ENCODE results near the gene HTR6.
"Not testable (repeated sequence)": the region's sequence is repeated elsewhere in the genome, so short reads cannot be mapped to it uniquely, and the experiment has no call there.

Gene HTR6

GRCh38 chr1:19632211-19632610 lies 32.5 kb upstream of the HTR6 start:
- no peaks in the 10 kb centered on the region for H3K79me2 ChIP-seq
- H3K36me3 ChIP-seq (ENCODE audit: control insufficient read depth, insufficient read depth, low read length) = no peaks in the 10 kb centered on the region
- H3K9me3 ChIP-seq (ENCODE audit: control insufficient read depth, low read length) = no peaks in the 10 kb centered on the region
- H3K9ac ChIP-seq = no peak overlapping the region
- H3K4me2 ChIP-seq (ENCODE audit: low read length) = no peak overlapping the region
- TF ChIP-seq CTCF (IDR thresholded peaks at IDR 0.05) = no peak
- no peaks in the 10 kb centered on the region for H3K27me3 ChIP-seq (ENCODE audit: control insufficient read depth, insufficient read depth, low read length)
- no peak overlapping the region for H3K27ac ChIP-seq
- H2AFZ ChIP-seq = no peak overlapping the region
- H3K4me3 ChIP-seq (ENCODE audit: low read depth, low read length) = no peak overlapping the region
- peaks cover 6% of the 10 kb centered on the region for H3K4me1 ChIP-seq

GRCh38 chr1:19633106-19633505 lies 31.6 kb upstream of the HTR6 start:
- Histone ChIP-seq H3K9ac (no peak overlapping the region), H2AFZ (no peak overlapping the region), H3K4me3 (ENCODE audit: low read depth, low read length) (no peak overlapping the region), H3K36me3 (ENCODE audit: control insufficient read depth, insufficient read depth, low read length) (no peaks in the 10 kb centered on the region), H3K4me1 (peaks cover 6% of the 10 kb centered on the region), H3K27ac (no peak overlapping the region), H3K79me2 (no peaks in the 10 kb centered on the region), H3K4me2 (ENCODE audit: low read length) (no peak overlapping the region), H3K9me3 (ENCODE audit: control insufficient read depth, low read length) (no peaks in the 10 kb centered on the region), H3K27me3 (ENCODE audit: control insufficient read depth, insufficient read depth, low read length) (no peaks in the 10 kb centered on the region)
- no peak for TF ChIP-seq CTCF (IDR thresholded peaks at IDR 0.05)

- H3K36me3 ChIP-seq (ENCODE audit: control insufficient read depth, insufficient read depth, low read length); H3K4me2 ChIP-seq (ENCODE audit: low read length); H3K4me3 ChIP-seq (ENCODE audit: low read depth, low read length); H3K79me2 ChIP-seq; H2AFZ ChIP-seq; H3K4me1 ChIP-seq; H3K9me3 ChIP-seq (ENCODE audit: control insufficient read depth, low read length); H3K9ac ChIP-seq; H3K27me3 ChIP-seq (ENCODE audit: control insufficient read depth, insufficient read depth, low read length): not testable (repeated sequence)
- H3K27ac ChIP-seq = peak overlapping the region; percentile 29
These were observed 29.6 kb upstream of the HTR6 start for GRCh38 chr1:19635064-19635463.

GRCh38 chr1:19635646-19636045 lies 29.0 kb upstream of the HTR6 start:
- no peaks in the 10 kb centered on the region for H3K79me2 ChIP-seq
- H3K9ac ChIP-seq = no peak overlapping the region
- H3K4me1 ChIP-seq = peaks cover 9% of the 10 kb centered on the region
- no peak overlapping the region for H3K4me3 ChIP-seq (ENCODE audit: low read depth, low read length)
- no peak for TF ChIP-seq CTCF (IDR thresholded peaks at IDR 0.05)
- H3K36me3 ChIP-seq (ENCODE audit: control insufficient read depth, insufficient read depth, low read length) = no peaks in the 10 kb centered on the region
- H3K9me3 ChIP-seq (ENCODE audit: control insufficient read depth, low read length) = no peaks in the 10 kb centered on the region
- no peaks in the 10 kb centered on the region for H3K27me3 ChIP-seq (ENCODE audit: control insufficient read depth, insufficient read depth, low read length)
- peak overlapping the region; percentile 84 for H3K27ac ChIP-seq
- H2AFZ ChIP-seq = peak overlapping the region; percentile 51
- peak overlapping the region; percentile 34 for H3K4me2 ChIP-seq (ENCODE audit: low read length)

GRCh38 chr1:19636065-19636464 lies 28.6 kb upstream of the HTR6 start:
- H3K27me3 ChIP-seq (ENCODE audit: control insufficient read depth, insufficient read depth, low read length) = no peaks in the 10 kb centered on the region
- H3K4me3 ChIP-seq (ENCODE audit: low read depth, low read length) = no peak overlapping the region
- H3K27ac ChIP-seq = peak overlapping the region; percentile 84
- no peaks in the 10 kb centered on the region for H3K9me3 ChIP-seq (ENCODE audit: control insufficient read depth, low read length)
- no peaks in the 10 kb centered on the region for H3K36me3 ChIP-seq (ENCODE audit: control insufficient read depth, insufficient read depth, low read length)
- peak overlapping the region; percentile 34 for H3K4me2 ChIP-seq (ENCODE audit: low read length)
- H3K79me2 ChIP-seq = no peaks in the 10 kb centered on the region
- no peak overlapping the region for H3K9ac ChIP-seq
- no peak for TF ChIP-seq CTCF (IDR thresholded peaks at IDR 0.05)
- H2AFZ ChIP-seq = peak overlapping the region; percentile 51
- H3K4me1 ChIP-seq = peaks cover 9% of the 10 kb centered on the region

- H3K4me3 ChIP-seq (ENCODE audit: low read depth, low read length); H3K79me2 ChIP-seq; H3K4me2 ChIP-seq (ENCODE audit: low read length); H2AFZ ChIP-seq; H3K9me3 ChIP-seq (ENCODE audit: control insufficient read depth, low read length); H3K9ac ChIP-seq; H3K27me3 ChIP-seq (ENCODE audit: control insufficient read depth, insufficient read depth, low read length); H3K4me1 ChIP-seq; H3K36me3 ChIP-seq (ENCODE audit: control insufficient read depth, insufficient read depth, low read length): not testable (repeated sequence)
- peak overlapping the region; percentile 84 for H3K27ac ChIP-seq
These were observed 27.9 kb upstream of the HTR6 start for GRCh38 chr1:19636749-19637148.

All from parathyroid adenoma (tissue), 2 donors.